OCI-LY3 (cell line): ENCODE results near the gene ABCB10.

ENCODE experiments used
- CTCF ChIP-seq: fragments of 200-600, 300-600 bp; sonication (generic); IDR thresholded peaks from 2 replicates; pipeline ENCODE4 v1.5.1; 2014; ENCODE audit warnings: antibody characterized with exemption, low read length, low read depth
- EZH2phosphoT487 ChIP-seq: fragments of 200-600 bp; shearing (Covaris generic); IDR thresholded peaks from 2 replicates; pipeline ENCODE4 v1.6.1; 2018; ENCODE audit warnings: antibody characterized with exemption, mixed run types, low read depth

GRCh38 chr1:229563241-229563640 is 4.7 kb upstream of the ABCB10 start:
- TF ChIP-seq CTCF (no peak), EZH2phosphoT487 (no peak)
